ENCODE results near the gene SGK1. TPM values are rescaled to one million over a fixed set of nuclear protein-coding genes. Genes with fewer than 3 reads are reported as not detected.

SGK1 gene
- total and polyA plus RNA-seq, 5 donors from 2014 or later: 3.6 to 193 (median 4.1) TPM

DNA sequence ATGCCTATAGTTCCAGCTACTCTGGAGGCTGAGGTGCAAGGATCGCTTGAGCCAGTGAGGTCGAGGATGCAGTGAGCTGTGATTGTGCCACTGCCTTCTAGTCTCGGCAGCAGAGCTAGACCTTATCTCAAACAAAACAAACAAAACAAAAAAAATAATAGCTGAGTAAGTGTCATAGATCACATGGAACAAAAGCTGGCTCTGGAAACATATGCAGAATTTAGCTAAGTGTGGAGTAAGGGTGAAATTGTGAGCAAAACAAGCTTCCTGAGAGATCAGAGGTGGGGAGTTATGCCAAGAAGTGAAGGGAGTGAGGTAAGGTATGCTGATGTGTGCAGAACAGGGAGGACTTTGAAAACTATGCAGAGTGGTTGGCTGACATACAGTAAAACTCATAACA is 18.7 kb downstream of the SGK1 start:
- Histone ChIP-seq H3K27ac (ENCODE audit: insufficient read depth, low read length, poor library complexity, severe bottlenecking) (no peak overlapping the region), H3K9me3 (ENCODE audit: control insufficient read depth in 2 of 2, low read length in 2 of 2) (no peaks in the 10 kb centered on the region), H3K4me1 (ENCODE audit: control insufficient read depth, insufficient read depth, low read length, poor library complexity, severe bottlenecking) (no peaks in the 10 kb centered on the region), H3K36me3 (ENCODE audit: control insufficient read depth, insufficient read depth, low read length) (no peaks in the 10 kb centered on the region), H3K4me3 (ENCODE audit: low read depth, low read length) (no peak overlapping the region), H3K27me3 (ENCODE audit: control insufficient read depth, insufficient read depth, low read length) (no peaks in the 10 kb centered on the region)
- peaks cover 0 to 16% (median 2%) of the 10 kb centered on the region in 4 donors for H3K4me1 Mint-ChIP-seq
- no peaks in the 10 kb centered on the region for H3K27me3 Mint-ChIP-seq
- no peaks in the 10 kb centered on the region for H3K36me3 Mint-ChIP-seq
- ATAC-seq (ENCODE audit: low read depth in 2 of 2): no peak
- DNase-seq: no peak
- H3K9me3 Mint-ChIP-seq: peaks cover 0 to 3% (median 0%) of the 10 kb centered on the region in 7 donors
- no peak overlapping the region for H3K4me3 Mint-ChIP-seq
- H3K27ac Mint-ChIP-seq: peak overlapping the region in 1 of 3 donors; percentile 1

DNA sequence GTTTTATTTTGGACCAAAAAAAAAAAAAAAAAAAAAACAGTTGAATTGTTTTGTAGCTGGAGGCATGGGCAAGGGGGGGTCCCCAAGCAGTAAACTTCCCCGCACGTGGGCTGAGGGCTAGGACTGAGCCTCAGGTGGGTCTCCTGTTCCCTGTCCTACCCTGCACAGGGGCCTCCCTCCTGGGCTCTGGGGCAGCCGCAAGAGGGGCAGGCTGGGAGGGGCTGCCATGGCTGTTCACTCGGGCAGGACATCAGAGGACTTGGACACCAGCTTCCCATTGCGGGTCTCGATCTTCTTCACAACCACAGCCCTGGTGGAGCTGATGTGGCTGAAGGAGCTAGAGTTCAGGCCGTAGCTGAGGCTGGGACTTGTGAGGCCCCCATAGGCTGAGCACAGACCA is 21.1 kb downstream of the SGK1 start:
- no peaks in the 10 kb centered on the region for H3K27me3 Mint-ChIP-seq
- Histone ChIP-seq H3K27me3 (ENCODE audit: control insufficient read depth, insufficient read depth, low read length) (no peaks in the 10 kb centered on the region), H3K9me3 (ENCODE audit: control insufficient read depth in 2 of 2, low read length in 2 of 2) (no peaks in the 10 kb centered on the region), H3K36me3 (ENCODE audit: control insufficient read depth, insufficient read depth, low read length) (no peaks in the 10 kb centered on the region), H3K27ac (ENCODE audit: insufficient read depth, low read length, poor library complexity, severe bottlenecking) (no peak overlapping the region), H3K4me3 (ENCODE audit: low read depth, low read length) (no peak overlapping the region), H3K4me1 (ENCODE audit: control insufficient read depth, insufficient read depth, low read length, poor library complexity, severe bottlenecking) (no peaks in the 10 kb centered on the region)
- H3K36me3 Mint-ChIP-seq: no peaks in the 10 kb centered on the region
- H3K4me3 Mint-ChIP-seq: no peak overlapping the region
- H3K9me3 Mint-ChIP-seq: peaks cover 0 to 3% (median 0%) of the 10 kb centered on the region in 7 donors
- DNase-seq (no peak), ATAC-seq (ENCODE audit: low read depth in 2 of 2) (no peak)
- no peak overlapping the region for H3K27ac Mint-ChIP-seq
- peaks cover 0 to 15% (median 2%) of the 10 kb centered on the region in 4 donors for H3K4me1 Mint-ChIP-seq

GRCh38 chr6:134295953-134296553 is 21.9 kb downstream of the SGK1 start:
- DNase-seq: no peak
- ATAC-seq (ENCODE audit: low read depth in 2 of 2): no peak
- H3K4me1 Mint-ChIP-seq: peaks cover 0 to 14% (median 1%) of the 10 kb centered on the region in 4 donors
- H3K4me3 Mint-ChIP-seq: no peak overlapping the region
- Histone ChIP-seq H3K4me1 (ENCODE audit: control insufficient read depth, insufficient read depth, low read length, poor library complexity, severe bottlenecking) (no peaks in the 10 kb centered on the region), H3K4me3 (ENCODE audit: low read depth, low read length) (no peak overlapping the region), H3K27ac (ENCODE audit: insufficient read depth, low read length, poor library complexity, severe bottlenecking) (no peak overlapping the region), H3K9me3 (ENCODE audit: control insufficient read depth in 2 of 2, low read length in 2 of 2) (no peaks in the 10 kb centered on the region), H3K27me3 (ENCODE audit: control insufficient read depth, insufficient read depth, low read length) (no peaks in the 10 kb centered on the region), H3K36me3 (ENCODE audit: control insufficient read depth, insufficient read depth, low read length) (no peaks in the 10 kb centered on the region)
- H3K27ac Mint-ChIP-seq: no peak overlapping the region
- H3K27me3 Mint-ChIP-seq: no peaks in the 10 kb centered on the region
- H3K9me3 Mint-ChIP-seq: peaks cover 0 to 3% (median 0%) of the 10 kb centered on the region in 7 donors
- H3K36me3 Mint-ChIP-seq: no peaks in the 10 kb centered on the region

GRCh38 chr6:134293659-134294161 is 24.2 kb downstream of the SGK1 start:
- no peaks in the 10 kb centered on the region for H3K36me3 ChIP-seq (ENCODE audit: control insufficient read depth, insufficient read depth, low read length)
- no peak overlapping the region for H3K27ac ChIP-seq (ENCODE audit: insufficient read depth, low read length, poor library complexity, severe bottlenecking)
- Mint-ChIP-seq H3K4me3 (no peak overlapping the region), H3K27me3 (no peaks in the 10 kb centered on the region), H3K4me1 (peaks cover 5 to 14% (median 6%) of the 10 kb centered on the region in 4 donors), H3K9me3 (peaks cover 0 to 3% (median 0%) of the 10 kb centered on the region in 7 donors), H3K36me3 (no peaks in the 10 kb centered on the region), H3K27ac (no peak overlapping the region)
- H3K4me3 ChIP-seq (ENCODE audit: low read depth, low read length): no peak overlapping the region
- H3K9me3 ChIP-seq (ENCODE audit: control insufficient read depth in 2 of 2, low read length in 2 of 2): no peaks in the 10 kb centered on the region
- ATAC-seq (ENCODE audit: low read depth in 2 of 2) (no peak), DNase-seq (no peak)
- H3K27me3 ChIP-seq (ENCODE audit: control insufficient read depth, insufficient read depth, low read length): no peaks in the 10 kb centered on the region
- peaks cover 6% of the 10 kb centered on the region for H3K4me1 ChIP-seq (ENCODE audit: control insufficient read depth, insufficient read depth, low read length, poor library complexity, severe bottlenecking)

- no peak for DNase-seq
- no peak for ATAC-seq (ENCODE audit: low read depth in 2 of 2)
- H3K36me3 Mint-ChIP-seq: no peaks in the 10 kb centered on the region
- peaks cover 0 to 3% (median 0%) of the 10 kb centered on the region in 7 donors for H3K9me3 Mint-ChIP-seq
- Histone ChIP-seq H3K9me3 (ENCODE audit: control insufficient read depth in 2 of 2, low read length in 2 of 2) (no peaks in the 10 kb centered on the region), H3K4me1 (ENCODE audit: control insufficient read depth, insufficient read depth, low read length, poor library complexity, severe bottlenecking) (peaks cover 14% of the 10 kb centered on the region), H3K27ac (ENCODE audit: insufficient read depth, low read length, poor library complexity, severe bottlenecking) (no peak overlapping the region), H3K36me3 (ENCODE audit: control insufficient read depth, insufficient read depth, low read length) (no peaks in the 10 kb centered on the region), H3K27me3 (ENCODE audit: control insufficient read depth, insufficient read depth, low read length) (no peaks in the 10 kb centered on the region), H3K4me3 (ENCODE audit: low read depth, low read length) (no peak overlapping the region)
- H3K4me3 Mint-ChIP-seq: no peak overlapping the region
- H3K27me3 Mint-ChIP-seq: no peaks in the 10 kb centered on the region
- peaks cover 16 to 25% (median 17%) of the 10 kb centered on the region in 4 donors for H3K4me1 Mint-ChIP-seq
- H3K27ac Mint-ChIP-seq: no peak overlapping the region
These were observed 26.8 kb downstream of the SGK1 start for GRCh38 chr6:134291156-134291555.

DNA sequence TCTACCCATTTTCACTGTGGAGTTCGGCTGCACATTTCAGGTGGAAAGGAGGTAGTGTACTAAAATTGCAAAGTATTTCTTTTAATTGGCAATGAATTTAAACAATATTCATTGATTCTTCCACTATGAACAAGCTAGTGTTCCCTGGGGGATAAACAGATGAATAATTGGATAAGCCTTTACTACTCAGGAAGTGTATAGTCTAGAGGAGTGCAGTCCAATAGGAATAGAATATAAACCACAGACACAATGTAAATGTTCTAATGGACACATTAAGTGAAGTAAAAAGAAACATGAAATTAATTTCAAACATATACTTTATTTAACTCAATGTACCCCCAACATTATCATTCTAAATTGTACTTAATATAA is 28.7 kb downstream of the SGK1 start:
- H3K36me3 ChIP-seq (ENCODE audit: control insufficient read depth, insufficient read depth, low read length): no peaks in the 10 kb centered on the region
- ATAC-seq (ENCODE audit: low read depth in 2 of 2) (no peak), DNase-seq (no peak)
- Mint-ChIP-seq H3K9me3 (no peaks in the 10 kb centered on the region), H3K4me1 (peaks cover 16 to 21% (median 18%) of the 10 kb centered on the region in 4 donors), H3K27ac (peak overlapping the region in 2 of 3 donors; percentile 9 to 84), H3K36me3 (no peaks in the 10 kb centered on the region), H3K4me3 (no peak overlapping the region), H3K27me3 (no peaks in the 10 kb centered on the region)
- H3K27ac ChIP-seq (ENCODE audit: insufficient read depth, low read length, poor library complexity, severe bottlenecking): no peak overlapping the region
- peaks cover 14% of the 10 kb centered on the region for H3K4me1 ChIP-seq (ENCODE audit: control insufficient read depth, insufficient read depth, low read length, poor library complexity, severe bottlenecking)
- H3K9me3 ChIP-seq (ENCODE audit: control insufficient read depth in 2 of 2, low read length in 2 of 2): no peaks in the 10 kb centered on the region
- no peaks in the 10 kb centered on the region for H3K27me3 ChIP-seq (ENCODE audit: control insufficient read depth, insufficient read depth, low read length)
- H3K4me3 ChIP-seq (ENCODE audit: low read depth, low read length): no peak overlapping the region

DNA sequence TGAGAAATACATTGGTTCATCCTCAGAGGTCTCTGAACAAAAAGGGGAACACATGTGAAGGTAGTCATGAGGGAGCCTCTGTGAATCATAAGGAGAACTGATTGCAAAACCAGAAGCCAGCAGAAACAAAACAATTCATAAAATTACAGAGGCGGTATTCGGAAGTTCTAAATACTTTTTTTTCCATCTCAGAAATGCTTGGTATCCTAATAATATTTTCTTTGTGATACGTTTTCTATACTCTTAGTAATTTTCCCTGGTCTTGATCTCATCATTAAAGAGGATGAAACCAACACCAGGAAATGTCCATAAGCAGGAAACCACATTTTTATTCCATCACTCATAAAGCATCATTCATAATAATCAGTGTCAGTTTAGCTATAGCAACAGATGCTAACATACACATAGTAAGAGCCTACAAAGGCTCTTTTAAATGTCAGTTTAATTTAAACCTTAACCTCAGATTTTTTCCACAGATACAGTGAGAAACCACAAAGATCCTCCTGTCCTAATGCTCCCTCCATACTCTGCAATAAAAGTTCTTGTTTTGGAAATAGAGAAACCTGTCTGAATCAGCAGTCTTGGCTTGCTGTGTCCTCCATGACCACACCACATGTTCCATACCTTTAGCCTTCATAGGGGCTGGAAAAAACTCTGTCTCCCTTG is 29.2 kb downstream of the SGK1 start:
- Histone ChIP-seq H3K27me3 (ENCODE audit: control insufficient read depth, insufficient read depth, low read length) (no peaks in the 10 kb centered on the region), H3K4me3 (ENCODE audit: low read depth, low read length) (peak overlapping the region; percentile 33), H3K27ac (ENCODE audit: insufficient read depth, low read length, poor library complexity, severe bottlenecking) (no peak overlapping the region), H3K4me1 (ENCODE audit: control insufficient read depth, insufficient read depth, low read length, poor library complexity, severe bottlenecking) (peaks cover 14% of the 10 kb centered on the region), H3K36me3 (ENCODE audit: control insufficient read depth, insufficient read depth, low read length) (no peaks in the 10 kb centered on the region), H3K9me3 (ENCODE audit: control insufficient read depth in 2 of 2, low read length in 2 of 2) (no peaks in the 10 kb centered on the region)
- peak overlapping the region in 1 of 4 donors; percentile 52 for H3K4me3 Mint-ChIP-seq
- peak in 2 of 3 donors; percentile 19 to 25 for DNase-seq
- peak overlapping the region; percentile 9 to 84 (median 45) for H3K27ac Mint-ChIP-seq
- H3K27me3 Mint-ChIP-seq: no peaks in the 10 kb centered on the region
- H3K9me3 Mint-ChIP-seq: no peaks in the 10 kb centered on the region
- H3K4me1 Mint-ChIP-seq: peaks cover 16 to 21% (median 18%) of the 10 kb centered on the region in 4 donors
- ATAC-seq (ENCODE audit: low read depth in 2 of 2): peak; percentile 62 to 64
- H3K36me3 Mint-ChIP-seq: no peaks in the 10 kb centered on the region

All from CD4-positive, CD25-positive, alpha-beta regulatory T cell (primary cell).